Small intestine (tissue), 7 donors: Measurements from ENCODE around the gene CCNQ. TPM values are rescaled to one million over a fixed set of nuclear protein-coding genes. Genes with fewer than 3 reads are reported as not detected.
A peak's percentile ranks its signal among the peaks of the same experiment; 100 is the strongest.

ENCODE experiments used
- DNase-seq, 2 donors: peaks; one replicate each; pipeline versions ENCODE4 v3.0.0 to v3.0.0-alpha.2; 2013
- FAIRE-seq: peaks from 2 replicates; lab custom pipeline; 2012; peaks lifted over from hg19 to GRCh38; lab: Jason Lieb, UNC
- H3K27ac ChIP-seq, 3 donors: one replicate each; pipeline ENCODE4 v1.5.1; 2013; ENCODE audit warnings: low read length in 2 of 3, mild to moderate bottlenecking in 2 of 3, control low read depth in 1 of 3, inconsistent platforms in 1 of 3, low read depth in 1 of 3, moderate library complexity in 1 of 3
- H3K27me3 ChIP-seq, 3 donors: one replicate each; pipeline ENCODE4 v1.6.1; 2013; ENCODE audit warnings: low read length in 3 of 3, inconsistent platforms in 1 of 3; ENCODE audit not compliant: control insufficient read depth in 3 of 3, insufficient read depth in 3 of 3
- H3K36me3 ChIP-seq, 3 donors: one replicate each; pipeline ENCODE4 v1.6.1; 2013; ENCODE audit warnings: low read length in 3 of 3, inconsistent platforms in 1 of 3, low read depth in 1 of 3, mild to moderate bottlenecking in 1 of 3, moderate library complexity in 1 of 3; ENCODE audit not compliant: control insufficient read depth in 3 of 3, insufficient read depth in 2 of 3
- H3K4me1 ChIP-seq, 3 donors: one replicate each; pipeline ENCODE4 v1.6.1; 2013; ENCODE audit warnings: low read length in 2 of 3, inconsistent platforms in 1 of 3, low read depth in 1 of 3, mild to moderate bottlenecking in 1 of 3, moderate library complexity in 1 of 3; ENCODE audit not compliant: control insufficient read depth in 3 of 3, insufficient read depth in 2 of 3
- H3K4me3 ChIP-seq, 3 donors: one replicate each; pipeline ENCODE4 v1.5.1; 2013; ENCODE audit warnings: low read length in 3 of 3, control low read depth in 1 of 3, inconsistent platforms in 1 of 3, low read depth in 1 of 3, mild to moderate bottlenecking in 1 of 3, moderate library complexity in 1 of 3
- H3K9me3 ChIP-seq, 2 donors: one replicate each; pipeline ENCODE4 v1.6.1; 2013; ENCODE audit warnings: low read depth in 1 of 2, low read length in 1 of 2; ENCODE audit not compliant: control insufficient read depth in 2 of 2, insufficient read depth in 1 of 2
- WGBS, 3 donors: extraction: QIAGEN DNeasy Blood & Tissue Kit; methylation state at CpG; one replicate each; pipeline ENCODE4 v1.1.7; 2013; 5-methylcytosine and 5-hydroxymethylcytosine counted together
- polyA plus RNA-seq, 4 donors: library from polyadenylated mRNA; stranded (reverse) in 3 of 4; unstranded in 1 of 4; fragments of 200-250 nt in 3 of 4; fragments of 120-200 nt in 1 of 4; gene quantifications; one replicate each; pipeline versions ENCODE4 v1.2.1 to v1.2.3, GENCODE V29; 2013
- donor health status: healthy with polysubstance abuse.
- donor health status: control.
- donor health status: control.
- donor health status: Bipolar disorder and iron deficiency.
- donor health status: healthy.

The CCNQ gene
- polyA plus RNA-seq, 4 donors: 14.9 to 41.9 (median 34.4) TPM

DNA sequence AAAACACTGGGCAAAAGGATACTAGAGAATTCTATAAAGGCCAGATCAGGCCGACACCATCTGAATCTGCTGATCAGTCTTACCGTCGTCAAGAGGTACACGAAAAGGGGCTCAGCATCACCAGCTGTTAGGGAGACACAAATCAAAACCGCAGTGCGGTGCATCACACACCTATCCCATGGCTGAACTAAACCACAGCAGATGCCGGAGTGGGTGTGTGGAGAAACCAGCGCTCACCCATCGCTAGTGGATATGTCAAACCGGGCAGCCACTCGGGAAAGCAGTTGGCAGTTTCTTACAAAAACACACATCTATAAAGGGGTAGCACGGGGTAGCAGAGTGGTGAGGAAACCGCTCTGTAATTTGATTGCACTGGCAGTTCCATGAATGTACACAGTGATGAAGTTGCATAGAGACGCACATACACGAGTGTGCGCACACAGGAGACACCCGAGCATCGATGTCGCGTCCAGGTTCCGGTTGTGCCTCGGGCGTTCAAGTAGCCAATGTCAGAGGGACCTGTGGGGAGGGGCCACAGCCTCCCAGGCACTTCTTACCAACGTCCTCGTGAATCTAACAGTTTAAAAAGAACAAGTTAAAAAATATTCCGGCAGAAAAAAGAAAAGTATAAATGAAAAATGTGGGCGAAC is 23.1 kb upstream of the CCNQ start:
- FAIRE-seq (no peak), DNase-seq (no peak)
- H3K27me3 ChIP-seq: peaks cover 0 to 4% (median 0%) of the 10 kb centered on the region in 3 donors
- H3K9me3 ChIP-seq: no peaks in the 10 kb centered on the region
- peaks cover 0 to 31% (median 0%) of the 10 kb centered on the region in 3 donors for H3K4me1 ChIP-seq
- 88 to 89% (median 89%) methylated on average over 27 of the region's 27 CpGs for WGBS, 3 donors
- no peak overlapping the region for H3K4me3 ChIP-seq
- no peak overlapping the region for H3K27ac ChIP-seq
- no peaks in the 10 kb centered on the region for H3K36me3 ChIP-seq

DNA sequence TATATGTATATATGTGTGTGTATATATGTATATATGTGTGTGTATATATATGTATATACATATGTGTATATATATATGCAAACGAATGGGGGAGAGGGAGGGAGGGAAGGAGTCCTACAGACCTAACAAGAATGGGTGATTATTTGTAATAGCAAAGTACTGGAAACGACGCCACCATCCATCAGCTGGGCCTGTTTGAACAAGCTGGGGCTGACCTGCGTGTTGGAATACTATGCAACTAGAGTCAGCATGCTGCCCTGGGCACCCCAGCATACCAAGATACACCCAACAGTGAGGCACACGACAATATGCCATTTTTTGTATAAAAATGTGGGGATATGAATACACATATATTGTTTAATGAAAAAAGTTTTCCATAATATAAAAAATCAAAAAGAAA is 21.6 kb upstream of the CCNQ start:
- FAIRE-seq (no peak), DNase-seq (no peak)
- no peaks in the 10 kb centered on the region for H3K36me3 ChIP-seq
- no peak overlapping the region for H3K27ac ChIP-seq
- H3K4me1 ChIP-seq: peaks cover 0 to 19% (median 0%) of the 10 kb centered on the region in 3 donors
- no peak overlapping the region for H3K4me3 ChIP-seq
- no peaks in the 10 kb centered on the region for H3K9me3 ChIP-seq
- H3K27me3 ChIP-seq: peaks cover 0 to 4% (median 0%) of the 10 kb centered on the region in 3 donors
- WGBS, 3 donors: 69 to 84% (median 74%) methylated on average over 5 of the region's 5 CpGs

DNA sequence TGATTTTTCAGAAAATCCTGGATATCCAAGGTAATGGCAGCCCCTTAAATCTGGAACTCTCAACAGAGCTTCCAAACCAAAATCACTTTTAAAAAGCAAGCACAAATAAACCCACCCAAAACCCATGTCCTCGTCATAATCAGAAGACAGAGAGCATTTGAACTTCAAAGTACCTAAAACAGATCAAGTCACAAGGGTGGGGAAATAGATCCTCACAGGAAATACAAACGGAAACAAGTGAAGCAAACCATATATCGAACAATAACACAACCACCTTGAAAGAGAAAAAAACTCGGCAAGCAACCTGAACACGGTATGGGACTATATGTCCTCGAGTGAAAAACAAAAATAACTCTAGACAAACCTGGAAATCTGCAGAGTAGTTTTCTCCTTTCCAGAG is 15.9 kb upstream of the CCNQ start:
- no peak for FAIRE-seq
- Histone ChIP-seq H3K27ac (no peak overlapping the region), H3K4me1 (no peaks in the 10 kb centered on the region), H3K36me3 (no peaks in the 10 kb centered on the region), H3K4me3 (no peak overlapping the region), H3K27me3 (peaks cover 0 to 2% (median 0%) of the 10 kb centered on the region in 3 donors), H3K9me3 (no peaks in the 10 kb centered on the region)
- WGBS, 3 donors: 59 to 68% (median 67%) methylated on average over 6 of the region's 6 CpGs
- no peak for DNase-seq

DNA sequence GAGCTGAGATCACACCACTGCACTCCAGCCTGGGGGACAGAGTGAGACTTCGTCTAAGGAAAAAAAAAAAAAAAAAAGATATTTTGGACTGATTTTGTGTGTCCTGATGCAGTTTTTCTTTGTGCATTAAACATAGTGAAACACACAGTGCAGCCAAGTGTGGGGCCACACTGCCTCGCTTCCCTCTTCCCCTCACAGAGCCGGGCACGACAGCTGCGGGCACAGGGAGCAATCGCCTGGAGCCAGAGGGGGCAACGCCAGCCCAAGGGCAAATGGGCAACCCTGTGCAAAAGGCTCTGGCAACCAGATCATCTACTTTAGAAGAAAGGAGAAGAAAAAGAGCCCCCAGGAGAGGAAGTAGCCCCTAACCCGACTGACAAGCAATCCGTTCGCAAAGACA is 13.5 kb upstream of the CCNQ start:
- FAIRE-seq: no peak
- Histone ChIP-seq H3K4me3 (no peak overlapping the region), H3K4me1 (no peaks in the 10 kb centered on the region), H3K36me3 (no peaks in the 10 kb centered on the region), H3K27me3 (peaks cover 0 to 2% (median 0%) of the 10 kb centered on the region in 3 donors), H3K9me3 (no peaks in the 10 kb centered on the region), H3K27ac (no peak overlapping the region)
- DNase-seq: no peak
- 83 to 84% (median 84%) methylated on average over 7 to 10 of the region's 10 CpGs for WGBS, 3 donors

DNA sequence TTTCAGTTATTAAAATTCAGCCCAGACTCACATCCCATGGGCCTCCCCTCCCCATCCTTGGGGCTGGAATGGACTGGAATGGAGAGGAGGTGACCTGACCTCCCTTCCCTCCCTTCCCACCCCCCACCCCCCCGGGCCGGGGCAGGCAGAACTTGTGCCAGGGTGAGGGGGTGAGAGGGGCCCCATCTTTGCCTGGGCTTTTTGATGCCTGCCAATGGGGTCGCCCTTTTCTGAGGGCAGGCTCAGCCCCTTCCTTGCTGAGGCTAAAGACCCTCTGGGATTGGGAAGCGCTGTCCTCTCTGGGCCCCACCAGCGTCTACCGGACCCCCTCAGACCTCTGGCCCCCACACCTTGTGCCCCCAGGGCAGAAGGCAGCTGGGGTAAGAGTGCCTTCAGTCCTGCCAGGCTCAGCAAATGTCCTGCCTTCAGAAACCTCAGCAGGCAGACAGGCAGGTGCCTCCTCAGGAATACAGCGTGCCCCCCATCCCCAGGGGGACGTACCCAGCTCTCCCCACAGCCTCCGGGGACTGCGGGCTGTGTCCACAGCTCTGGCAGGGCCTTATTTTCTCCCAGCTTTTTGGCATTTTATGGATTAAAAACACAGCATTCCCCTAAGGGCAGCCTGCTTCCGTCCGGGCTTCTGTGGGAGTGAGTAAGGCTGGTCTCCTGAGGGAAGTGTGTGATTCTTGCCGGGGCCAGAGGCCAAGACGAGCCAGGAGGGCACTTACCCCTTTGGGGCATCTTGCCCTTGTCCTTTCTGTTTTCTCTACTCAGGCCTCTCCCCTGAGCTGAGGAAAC is 12.6 kb upstream of the CCNQ start:
- Histone ChIP-seq H3K27me3 (peaks cover 0 to 2% (median 0%) of the 10 kb centered on the region in 3 donors), H3K9me3 (no peaks in the 10 kb centered on the region), H3K4me3 (no peak overlapping the region), H3K36me3 (no peaks in the 10 kb centered on the region), H3K27ac (no peak overlapping the region), H3K4me1 (no peaks in the 10 kb centered on the region)
- FAIRE-seq: no peak
- 62 to 78% (median 71%) methylated on average over 10 to 14 of the region's 14 CpGs for WGBS, 3 donors
- DNase-seq: no peak

DNA sequence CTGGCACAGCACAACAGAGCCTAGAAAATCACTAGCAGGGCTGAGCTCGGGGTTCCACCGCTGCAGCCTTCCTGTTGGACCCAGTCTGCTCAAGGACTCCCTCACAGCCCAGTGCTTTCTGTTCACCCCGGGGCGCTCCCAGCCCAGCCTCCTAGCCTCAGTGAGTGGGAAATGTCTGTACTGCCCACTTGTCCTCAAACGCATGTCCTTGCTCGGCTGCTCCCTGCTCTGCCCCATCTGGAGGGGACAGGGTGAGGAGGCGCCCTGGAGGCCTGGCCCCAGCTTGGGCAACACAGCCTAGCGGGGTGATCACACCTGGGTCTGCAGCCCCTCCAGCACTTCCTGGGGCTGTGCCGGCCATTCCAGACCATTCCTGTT is 11.9 kb upstream of the CCNQ start:
- Histone ChIP-seq H3K4me3 (no peak overlapping the region), H3K9me3 (no peaks in the 10 kb centered on the region), H3K36me3 (no peaks in the 10 kb centered on the region), H3K27me3 (peaks cover 0 to 2% (median 0%) of the 10 kb centered on the region in 3 donors), H3K4me1 (no peaks in the 10 kb centered on the region), H3K27ac (peak overlapping the region in 1 of 3 donors; percentile 17)
- FAIRE-seq: no peak
- no peak for DNase-seq
- WGBS, 3 donors: 77 to 85% (median 84%) methylated on average over 9 of the region's 9 CpGs

DNA sequence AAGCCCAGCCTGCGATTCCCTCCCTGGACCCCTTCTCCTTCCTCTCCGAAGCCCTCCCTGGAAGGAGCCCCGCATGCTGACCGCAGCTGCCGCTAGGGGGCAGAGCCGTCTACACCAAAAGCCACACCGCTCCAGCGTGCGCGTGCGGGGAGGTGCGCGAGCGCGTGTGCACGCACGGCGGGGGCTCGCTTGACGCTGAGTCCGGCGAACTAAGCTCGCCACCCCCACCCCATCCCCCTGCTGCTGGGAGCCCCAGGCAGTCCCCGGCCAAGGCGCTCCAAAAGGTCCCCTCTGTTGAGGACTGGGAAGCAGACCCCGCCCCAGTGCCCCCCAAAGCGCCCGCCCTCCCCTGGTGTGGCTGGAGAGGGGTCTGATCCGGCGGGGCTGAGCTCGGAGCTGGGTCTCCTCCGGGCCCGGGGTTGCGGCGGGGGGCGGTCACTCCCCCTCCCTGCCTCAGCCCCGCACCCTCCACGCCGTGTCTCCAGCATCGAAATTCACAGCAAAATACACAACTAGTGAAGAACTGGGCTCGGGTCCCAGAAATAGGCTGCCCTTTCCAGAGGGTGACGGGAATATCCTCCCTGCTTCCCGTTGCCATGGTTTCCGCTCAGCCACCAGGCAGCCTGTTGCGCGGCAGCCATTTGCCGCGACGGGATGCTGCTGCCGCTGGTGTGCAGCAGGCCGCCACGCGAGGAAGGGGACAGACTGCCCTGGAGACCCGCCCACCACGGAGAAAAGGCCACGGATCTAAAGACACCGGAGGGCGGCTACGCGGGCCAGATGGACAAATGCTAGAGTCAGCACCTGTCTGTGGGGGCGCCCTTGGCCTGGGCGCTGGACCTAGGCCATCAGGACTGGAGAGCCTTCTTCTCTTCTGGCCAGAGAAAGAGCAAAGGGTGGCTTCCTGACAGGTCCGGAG is 11.2 kb upstream of the CCNQ start:
- Histone ChIP-seq H3K4me3 (peak overlapping the region in 2 of 3 donors; percentile 19 to 37), H3K9me3 (no peaks in the 10 kb centered on the region), H3K36me3 (no peaks in the 10 kb centered on the region), H3K27ac (peak overlapping the region in 1 of 3 donors; percentile 17), H3K4me1 (no peaks in the 10 kb centered on the region), H3K27me3 (peaks cover 0 to 2% (median 0%) of the 10 kb centered on the region in 3 donors)
- no peak for FAIRE-seq
- peak; percentile 36 to 74 for DNase-seq
- 3 to 39% (median 11%) methylated on average over 17 to 62 of the region's 63 CpGs for WGBS, 3 donors

DNA sequence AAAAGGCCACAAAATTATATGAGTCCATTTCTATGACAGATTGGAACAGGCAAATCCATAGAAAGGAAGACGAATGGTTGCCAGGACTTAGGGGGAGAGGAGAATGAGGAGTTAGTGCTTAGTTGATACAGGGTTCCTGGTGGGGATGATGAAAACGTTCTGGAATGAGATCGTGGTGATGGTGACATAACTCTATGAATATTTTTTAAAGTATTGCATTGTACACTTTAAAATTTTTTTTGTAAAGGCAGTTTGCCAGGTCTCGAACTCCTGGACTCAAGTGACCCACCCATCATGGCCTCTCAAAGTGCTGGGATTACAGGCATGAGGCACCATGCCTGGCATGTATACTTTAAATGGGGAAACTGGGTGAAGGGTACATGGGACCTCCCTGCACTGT is 9.9 kb upstream of the CCNQ start:
- no peaks in the 10 kb centered on the region for H3K36me3 ChIP-seq
- no peak for DNase-seq
- 58 to 72% (median 65%) methylated on average over 4 of the region's 4 CpGs for whole genome bisulfite sequencing, 3 donors
- no peak overlapping the region for H3K4me3 ChIP-seq
- H3K4me1 ChIP-seq: no peaks in the 10 kb centered on the region
- H3K27me3 ChIP-seq: peaks cover 0 to 2% (median 0%) of the 10 kb centered on the region in 3 donors
- no peak overlapping the region for H3K27ac ChIP-seq
- no peaks in the 10 kb centered on the region for H3K9me3 ChIP-seq
- FAIRE-seq: no peak
